K562 (cell line): ENCODE measurements around the gene WDR90. TPM values are rescaled to one million over a fixed set of nuclear protein-coding genes. Genes with fewer than 3 reads are reported as not detected.

ENCODE experiments used
- ADNP ChIP-seq: fragments of 200-800 bp; sonication (Bioruptor generic); IDR thresholded peaks from 2 replicates; pipeline ENCODE4 v1.6.1; 2016; ENCODE audit warnings: missing genetic modification characterization, missing compliant biosample characterization
- CHD4 ChIP-seq: fragments of 200-600 bp; sonication (generic); IDR thresholded peaks from 3 replicates; pipeline ENCODE4 v1.6.1; 2012; ENCODE audit warnings: low read depth, mild to moderate bottlenecking, mixed read lengths, low read length, inconsistent platforms; ENCODE audit not compliant: insufficient read depth, insufficient replicate concordance, poor library complexity, severe bottlenecking
- KLF10 ChIP-seq: fragments of 250-450 bp; sonication (Bioruptor Pico); IDR thresholded peaks from 2 replicates; pipeline ENCODE4 v1.6.1; 2021; ENCODE audit warnings: matching md5 sums
- MAFF ChIP-seq: IDR thresholded peaks from 2 replicates; pipeline ENCODE4 v1.6.1; 2012; ENCODE audit warnings: low read length, improper control_type of control experiment
- RBM39 ChIP-seq: fragments of 200-400 bp; formaldehyde crosslinking; optimal IDR thresholded peaks from 2 replicates; pipeline ENCODE3; 2018; ENCODE audit warnings: low read depth, low read length
- SFPQ ChIP-seq: fragments of 200-400 bp; formaldehyde crosslinking; IDR thresholded peaks from 2 replicates; pipeline ENCODE4 v1.6.1; 2017; ENCODE audit warnings: mild to moderate bottlenecking, low read depth, low read length, moderate library complexity
- SMAD1 ChIP-seq: fragments of 150-350 bp; IDR thresholded peaks from 2 replicates; pipeline ENCODE4 v1.6.1; 2014; ENCODE audit warnings: low read length, low read depth; ENCODE audit not compliant: partially characterized antibody
- SRF ChIP-seq, 2 experiments: fragments of 250-450, 450-650 bp in 1 of 2; sonication (Bioruptor Pico) in 1 of 2; sonication (generic) in 1 of 2; formaldehyde crosslinking; IDR thresholded peaks; 2 replicates each; pipeline versions ENCODE4 v1.5.0 to v1.5.1; 2020 to 2022; ENCODE audit warnings: mild to moderate bottlenecking in 1 of 2, missing genetic modification reagents in 1 of 2
- SRSF9 ChIP-seq: fragments of 200-400 bp; formaldehyde crosslinking; IDR thresholded peaks from 2 replicates; pipeline ENCODE4 v1.6.1; 2017; ENCODE audit warnings: low read depth, low read length, borderline replicate concordance
- ZFX ChIP-seq: sonication (generic); formaldehyde crosslinking; IDR thresholded peaks from 2 replicates; pipeline ENCODE4 v1.8.0; 2022; ENCODE audit warnings: mild to moderate bottlenecking, missing genetic modification reagents, moderate library complexity
- ZNF224 ChIP-seq: sonication (generic); formaldehyde crosslinking; IDR thresholded peaks from 2 replicates; pipeline ENCODE4 v1.8.0; 2022; ENCODE audit warnings: mild to moderate bottlenecking, missing genetic modification reagents
- ZNF347 ChIP-seq: fragments of 450-650 bp; formaldehyde crosslinking; IDR thresholded peaks from 2 replicates; pipeline ENCODE4 v1.4.0; 2020; ENCODE audit warnings: low read depth, mild to moderate bottlenecking, moderate library complexity
- ZNF668 ChIP-seq: fragments of 250-450 bp; sonication (Bioruptor Pico); IDR thresholded peaks from 2 replicates; pipeline ENCODE4 v1.8.0; 2022; ENCODE audit warnings: mild to moderate bottlenecking, inconsistent platforms
- polyA plus RNA-seq, 8 experiments: library from polyadenylated mRNA; depleted of rRNA in 4 of 8; stranded (reverse) in 5 of 8; unstranded in 3 of 8; fragments of >200 nt; fragmentation: Nextera tagmentation in 2 of 8; fragmentation: Illumina TruSeq in 1 of 8; extraction: Ambion mirVana in 2 of 8; extraction: Trizol in 1 of 8; gene quantifications; 2 replicates each; pipeline versions ENCODE4 v1.2.1 to v1.2.3, GENCODE V29; 2011 to 2014; ENCODE audit warnings: inconsistent platforms in 1 of 8, missing spikeins in 1 of 8
- total RNA-seq, 7 experiments: library from RNA; depleted of rRNA in 6 of 7; stranded (reverse); fragments of >200 nt in 6 of 7; fragmentation: Illumina TruSeq in 2 of 7; extraction: Trizol in 2 of 7; gene quantifications; 2 replicates each; pipeline versions ENCODE4 v1.2.1 to v1.2.3, GENCODE V29; 2011 to 2021; ENCODE audit warnings: low replicate concordance in 1 of 7
- TF ChIP-seq, protein P1 (sequence below): fragments of 200-800 bp; sonication (Bioruptor generic); IDR thresholded peaks from 2 replicates; pipeline ENCODE4 v1.6.1; 2016; ENCODE audit warnings: missing genetic modification characterization, missing compliant biosample characterization
- TF ChIP-seq, protein P2 (sequence below): IDR thresholded peaks from 3 replicates; pipeline ENCODE4 v1.6.1; 2011; ENCODE audit warnings: borderline replicate concordance, mild to moderate bottlenecking; ENCODE audit not compliant: insufficient read length, insufficient read depth
- TF ChIP-seq, protein P3 (sequence below): fragments of 450-650 bp; IDR thresholded peaks from 2 replicates; pipeline ENCODE4 v1.6.1; 2017; ENCODE audit warnings: mild to moderate bottlenecking, moderate library complexity

Gene WDR90
- total and polyA plus RNA-seq, 9 of the 15 experiments (the other 6 are each of a cell fraction or from before 2014, with no cell fraction given): 0.44 to 12.6 (median 3.3) TPM

DNA sequence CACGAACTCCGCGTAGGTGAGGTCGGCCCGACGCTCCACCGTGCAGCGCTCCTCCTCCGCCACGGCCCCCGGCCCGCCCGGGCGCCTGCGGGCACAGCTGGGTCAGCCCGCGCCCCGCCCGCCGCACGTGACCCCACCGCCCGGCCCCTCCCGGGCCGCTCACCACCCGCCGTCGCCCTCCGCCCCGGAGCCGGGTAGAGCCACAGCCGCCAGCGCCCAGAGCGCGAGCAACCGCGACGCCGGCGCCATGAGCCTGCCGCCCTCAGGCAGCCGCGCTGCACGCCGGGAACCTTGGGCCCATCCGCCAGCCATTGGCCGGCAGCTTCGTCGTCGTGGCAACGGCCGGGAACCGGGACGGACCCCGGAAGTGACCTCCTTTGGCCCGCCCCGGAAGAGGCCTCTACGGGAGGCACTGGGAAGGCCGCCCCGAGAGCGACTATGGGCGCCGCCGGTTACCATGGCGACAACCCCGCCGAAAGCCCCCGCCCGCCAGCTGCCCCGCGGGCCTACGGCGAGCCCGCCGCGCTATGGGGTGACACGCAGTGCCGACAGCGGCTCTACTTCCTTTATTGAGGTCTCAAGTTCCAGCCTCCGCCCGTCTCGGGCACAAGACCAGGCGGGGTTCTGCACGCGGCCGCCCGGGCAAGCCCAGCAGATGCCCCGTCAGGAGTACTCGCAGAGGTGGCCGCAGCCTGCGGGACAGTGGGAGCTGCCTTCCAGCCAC lies 35.1 kb downstream of the WDR90 start, which contains the start of gene JMJD8 (continued):
- TF ChIP-seq SFPQ (no peak), ZFX (CRISPR knock-in tag) (peak; percentile 69), MAFF (no peak), ZNF224 (CRISPR knock-in tag) (no peak), SMAD1 (no peak), ADNP (tag) (no peak), KLF10 (CRISPR knock-in tag) (no peak), CHD4 (no peak), ZNF668 (no peak), RBM39 (no peak), SRSF9 (no peak), SRF (CRISPR knock-in tag; IDR thresholded peaks at IDR 0.05) (peak in 1 of 2 experiments; percentile 92; a peak in 2 of 4 replicates), ZNF347 (no peak)
- TF ChIP-seq, protein P1, sequence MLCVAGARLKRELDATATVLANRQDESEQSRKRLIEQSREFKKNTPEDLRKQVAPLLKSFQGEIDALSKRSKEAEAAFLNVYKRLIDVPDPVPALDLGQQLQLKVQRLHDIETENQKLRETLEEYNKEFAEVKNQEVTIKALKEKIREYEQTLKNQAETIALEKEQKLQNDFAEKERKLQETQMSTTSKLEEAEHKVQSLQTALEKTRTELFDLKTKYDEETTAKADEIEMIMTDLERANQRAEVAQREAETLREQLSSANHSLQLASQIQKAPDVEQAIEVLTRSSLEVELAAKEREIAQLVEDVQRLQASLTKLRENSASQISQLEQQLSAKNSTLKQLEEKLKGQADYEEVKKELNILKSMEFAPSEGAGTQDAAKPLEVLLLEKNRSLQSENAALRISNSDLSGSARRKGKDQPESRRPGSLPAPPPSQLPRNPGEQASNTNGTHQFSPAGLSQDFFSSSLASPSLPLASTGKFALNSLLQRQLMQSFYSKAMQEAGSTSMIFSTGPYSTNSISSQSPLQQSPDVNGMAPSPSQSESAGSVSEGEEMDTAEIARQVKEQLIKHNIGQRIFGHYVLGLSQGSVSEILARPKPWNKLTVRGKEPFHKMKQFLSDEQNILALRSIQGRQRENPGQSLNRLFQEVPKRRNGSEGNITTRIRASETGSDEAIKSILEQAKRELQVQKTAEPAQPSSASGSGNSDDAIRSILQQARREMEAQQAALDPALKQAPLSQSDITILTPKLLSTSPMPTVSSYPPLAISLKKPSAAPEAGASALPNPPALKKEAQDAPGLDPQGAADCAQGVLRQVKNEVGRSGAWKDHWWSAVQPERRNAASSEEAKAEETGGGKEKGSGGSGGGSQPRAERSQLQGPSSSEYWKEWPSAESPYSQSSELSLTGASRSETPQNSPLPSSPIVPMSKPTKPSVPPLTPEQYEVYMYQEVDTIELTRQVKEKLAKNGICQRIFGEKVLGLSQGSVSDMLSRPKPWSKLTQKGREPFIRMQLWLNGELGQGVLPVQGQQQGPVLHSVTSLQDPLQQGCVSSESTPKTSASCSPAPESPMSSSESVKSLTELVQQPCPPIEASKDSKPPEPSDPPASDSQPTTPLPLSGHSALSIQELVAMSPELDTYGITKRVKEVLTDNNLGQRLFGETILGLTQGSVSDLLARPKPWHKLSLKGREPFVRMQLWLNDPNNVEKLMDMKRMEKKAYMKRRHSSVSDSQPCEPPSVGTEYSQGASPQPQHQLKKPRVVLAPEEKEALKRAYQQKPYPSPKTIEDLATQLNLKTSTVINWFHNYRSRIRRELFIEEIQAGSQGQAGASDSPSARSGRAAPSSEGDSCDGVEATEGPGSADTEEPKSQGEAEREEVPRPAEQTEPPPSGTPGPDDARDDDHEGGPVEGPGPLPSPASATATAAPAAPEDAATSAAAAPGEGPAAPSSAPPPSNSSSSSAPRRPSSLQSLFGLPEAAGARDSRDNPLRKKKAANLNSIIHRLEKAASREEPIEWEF: no peak
- TF ChIP-seq, protein P2, sequence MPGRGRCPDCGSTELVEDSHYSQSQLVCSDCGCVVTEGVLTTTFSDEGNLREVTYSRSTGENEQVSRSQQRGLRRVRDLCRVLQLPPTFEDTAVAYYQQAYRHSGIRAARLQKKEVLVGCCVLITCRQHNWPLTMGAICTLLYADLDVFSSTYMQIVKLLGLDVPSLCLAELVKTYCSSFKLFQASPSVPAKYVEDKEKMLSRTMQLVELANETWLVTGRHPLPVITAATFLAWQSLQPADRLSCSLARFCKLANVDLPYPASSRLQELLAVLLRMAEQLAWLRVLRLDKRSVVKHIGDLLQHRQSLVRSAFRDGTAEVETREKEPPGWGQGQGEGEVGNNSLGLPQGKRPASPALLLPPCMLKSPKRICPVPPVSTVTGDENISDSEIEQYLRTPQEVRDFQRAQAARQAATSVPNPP: no peak
- TF ChIP-seq, protein P3, sequence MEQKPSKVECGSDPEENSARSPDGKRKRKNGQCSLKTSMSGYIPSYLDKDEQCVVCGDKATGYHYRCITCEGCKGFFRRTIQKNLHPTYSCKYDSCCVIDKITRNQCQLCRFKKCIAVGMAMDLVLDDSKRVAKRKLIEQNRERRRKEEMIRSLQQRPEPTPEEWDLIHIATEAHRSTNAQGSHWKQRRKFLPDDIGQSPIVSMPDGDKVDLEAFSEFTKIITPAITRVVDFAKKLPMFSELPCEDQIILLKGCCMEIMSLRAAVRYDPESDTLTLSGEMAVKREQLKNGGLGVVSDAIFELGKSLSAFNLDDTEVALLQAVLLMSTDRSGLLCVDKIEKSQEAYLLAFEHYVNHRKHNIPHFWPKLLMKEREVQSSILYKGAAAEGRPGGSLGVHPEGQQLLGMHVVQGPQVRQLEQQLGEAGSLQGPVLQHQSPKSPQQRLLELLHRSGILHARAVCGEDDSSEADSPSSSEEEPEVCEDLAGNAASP: no peak
